GM13977 (cell line): ENCODE measurements around the gene SLC16A4.
"Not testable (repeated sequence)": the region's sequence is repeated elsewhere in the genome, so short reads cannot be mapped to it uniquely, and the experiment has no call there.

Experiments used
- DNase-seq: peaks from one replicate; pipeline ENCODE4 v3.0.0; 2012; ENCODE audit warnings: low spot score
- CTCF ChIP-seq: IDR thresholded peaks from 2 replicates; pipeline ENCODE4 v1.5.1; 2012; ENCODE audit warnings: mild to moderate bottlenecking, control low read depth; ENCODE audit not compliant: insufficient read depth; ENCODE audit errors: extremely low read depth, missing control alignments
- in situ Hi-C: fragments of 300-500 bp; cut with MboI; formaldehyde crosslinking; loops from one replicate; pipeline ENCODE4 v1.12.0; 2022; ENCODE audit warnings: low sequenced_read_pairs, low pct_unique_long_range_greater_than_20kb, mixed read lengths, inconsistent platforms; ENCODE audit not compliant: unreplicated experiment

SLC16A4 gene

DNA sequence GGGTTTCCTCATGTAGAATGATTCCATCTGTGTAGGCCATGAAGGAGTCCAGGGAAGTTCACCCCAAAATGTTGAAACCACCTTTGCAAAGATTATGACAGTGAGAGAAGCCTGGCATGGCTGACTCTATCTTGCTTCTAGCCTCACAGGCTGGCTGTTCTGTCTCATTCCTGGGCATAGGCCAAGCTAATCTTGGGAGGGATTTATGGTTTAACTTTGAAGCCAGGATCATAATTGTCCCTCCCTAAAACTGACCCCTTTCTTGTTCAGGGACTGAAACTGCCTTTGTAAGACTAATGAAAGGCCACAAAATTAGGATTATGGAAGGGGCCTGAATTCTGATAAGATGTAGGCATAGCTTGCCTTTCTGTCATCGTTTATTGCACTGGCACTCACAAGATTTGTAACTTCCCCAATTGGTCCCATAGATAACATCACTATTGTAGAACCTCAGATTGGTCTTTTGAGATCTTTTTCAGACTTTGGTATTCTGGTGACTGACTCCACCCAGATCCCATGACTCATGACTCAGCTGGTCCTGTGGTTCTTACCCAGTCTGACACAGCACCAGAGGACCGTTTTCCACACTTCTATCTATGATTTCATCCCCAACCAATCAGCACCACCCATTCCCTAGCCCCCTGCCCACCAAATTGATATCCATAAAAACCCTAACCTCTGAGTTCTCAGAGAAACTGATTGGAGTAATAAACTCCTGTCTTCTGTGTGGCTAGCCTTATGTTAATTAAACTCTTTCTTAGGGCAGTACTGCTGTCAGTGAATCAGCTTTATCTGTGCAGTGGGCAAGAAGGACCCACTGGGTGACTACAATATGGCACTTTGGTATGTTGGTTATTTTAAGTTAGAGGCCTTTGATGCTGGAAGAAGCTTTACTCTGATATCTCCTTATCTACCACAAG lies 30.3 kb upstream of the SLC16A4 start:
- no peak for DNase-seq
- no peak for TF ChIP-seq CTCF
- in situ Hi-C loops: no loop called here

DNA sequence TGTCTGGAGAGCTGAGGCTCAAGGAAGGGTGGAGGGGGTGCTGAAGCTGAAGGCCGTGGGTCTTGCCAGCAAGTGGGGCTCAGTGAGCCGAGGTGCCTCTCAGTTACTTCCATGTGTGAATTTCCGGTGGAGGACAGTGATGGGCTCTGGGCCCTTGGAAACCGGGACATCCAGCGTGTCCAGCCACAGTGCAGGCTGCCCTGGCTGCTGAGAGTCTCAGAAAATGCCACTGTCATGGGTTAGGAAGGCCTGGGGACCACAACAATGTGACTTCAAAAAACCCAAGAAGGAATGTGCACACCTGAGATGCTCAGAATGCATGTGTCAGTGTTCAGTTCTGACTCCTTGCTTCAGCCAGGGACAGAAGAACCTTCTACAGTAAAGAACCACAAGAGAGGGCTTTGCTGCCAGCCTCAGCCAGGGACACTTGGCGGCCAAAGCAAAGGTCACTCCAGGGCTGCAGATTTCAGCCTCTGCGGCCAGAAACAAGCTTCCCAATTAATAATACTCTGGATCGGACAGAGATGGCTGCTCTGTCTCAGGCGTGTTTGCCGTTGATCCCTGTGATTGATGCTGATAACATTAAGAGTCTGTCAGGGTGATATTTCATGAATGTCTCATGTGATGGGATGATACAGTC lies 29.3 kb upstream of the SLC16A4 start:
- in situ Hi-C loops: no loop called here
- no peak for DNase-seq
- TF ChIP-seq CTCF: no peak

DNA sequence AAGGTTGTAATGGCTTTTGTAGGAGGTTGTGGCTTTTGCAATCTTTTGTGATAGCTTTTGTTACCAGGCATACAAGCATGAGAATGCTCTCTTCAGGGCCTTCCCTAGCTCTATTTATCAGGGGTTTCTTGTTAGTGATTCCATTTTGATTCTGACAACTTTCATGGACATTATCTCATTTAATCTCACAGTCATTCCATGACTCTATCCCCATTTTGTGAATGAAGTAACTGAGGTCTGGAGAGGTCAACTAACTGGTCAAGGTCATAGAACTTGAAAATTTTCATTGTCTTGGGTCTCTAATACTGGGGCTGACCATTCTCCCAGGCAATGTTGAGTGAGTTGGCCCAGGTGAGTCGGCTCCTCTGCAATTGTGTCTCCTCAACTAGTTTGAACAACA lies 27.9 kb upstream of the SLC16A4 start:
- in situ Hi-C loops: no loop called here
- no peak for TF ChIP-seq CTCF
- DNase-seq: no peak

- DNase-seq: not testable (repeated sequence)
- in situ Hi-C loops: loop anchor here (5.0 kb wide), 1 partner anchor 49 kb away; no protein-coding TSS in a partner anchor
Measured at GRCh38 chr1:110413045-110413444, 22.2 kb upstream of the SLC16A4 start.

GRCh38 chr1:110412576-110412975 lies 21.8 kb upstream of the SLC16A4 start:
- TF ChIP-seq CTCF: peak; percentile 92
- in situ Hi-C loops: loop anchor here (5.0 kb wide), 1 partner anchor 50 kb away; no protein-coding TSS in a partner anchor
- DNase-seq: peak; percentile 65

GRCh38 chr1:110411173-110411735 lies 20.4 kb upstream of the SLC16A4 start:
- DNase-seq: no peak
- no peak for TF ChIP-seq CTCF
- in situ Hi-C loops: loop anchor here (5.0 kb wide), 1 partner anchor 51 kb away; no protein-coding TSS in a partner anchor
